Measurements from ENCODE around the gene IL6ST.
"Not testable (repeated sequence)": the region's sequence is repeated elsewhere in the genome, so short reads cannot be mapped to it uniquely, and the experiment has no call there.

DNA sequence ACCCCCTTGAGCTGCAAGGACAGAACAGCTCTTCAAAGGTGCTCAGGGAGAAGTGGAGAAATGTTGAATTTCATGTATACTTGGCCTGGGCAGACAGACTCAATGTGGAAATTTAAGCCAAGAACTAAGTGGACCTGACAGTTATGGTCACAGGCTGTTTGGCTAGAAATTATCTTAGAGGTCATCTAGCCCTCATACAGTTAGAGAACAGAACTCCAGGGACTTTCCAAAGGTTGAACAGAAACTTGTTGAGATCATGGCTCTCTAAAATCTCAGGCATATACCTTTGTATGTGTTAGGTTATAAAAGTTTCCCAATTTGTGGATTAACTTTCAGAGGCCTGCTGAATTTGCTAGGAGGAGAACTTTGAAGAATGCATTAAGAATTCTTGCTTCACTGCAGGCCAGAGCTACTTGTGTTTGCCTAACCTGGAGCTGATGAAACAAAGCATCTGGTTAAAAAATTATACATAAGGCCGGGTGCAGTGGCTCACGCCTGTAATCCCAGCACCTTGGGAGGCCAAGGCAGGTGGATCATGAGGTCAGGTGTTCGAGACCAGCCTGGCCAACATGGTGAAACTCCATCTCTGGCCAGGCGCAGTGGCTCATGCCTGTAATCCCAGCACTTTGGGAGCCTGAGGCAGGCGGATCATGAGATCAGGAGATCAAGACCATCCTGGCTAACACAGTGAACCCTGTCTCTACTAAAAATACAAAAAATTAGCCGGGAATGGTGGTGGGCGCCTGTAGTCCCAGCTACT, 35.3 kb upstream of the IL6ST start:
- TF ChIP-seq, protein P1, sequence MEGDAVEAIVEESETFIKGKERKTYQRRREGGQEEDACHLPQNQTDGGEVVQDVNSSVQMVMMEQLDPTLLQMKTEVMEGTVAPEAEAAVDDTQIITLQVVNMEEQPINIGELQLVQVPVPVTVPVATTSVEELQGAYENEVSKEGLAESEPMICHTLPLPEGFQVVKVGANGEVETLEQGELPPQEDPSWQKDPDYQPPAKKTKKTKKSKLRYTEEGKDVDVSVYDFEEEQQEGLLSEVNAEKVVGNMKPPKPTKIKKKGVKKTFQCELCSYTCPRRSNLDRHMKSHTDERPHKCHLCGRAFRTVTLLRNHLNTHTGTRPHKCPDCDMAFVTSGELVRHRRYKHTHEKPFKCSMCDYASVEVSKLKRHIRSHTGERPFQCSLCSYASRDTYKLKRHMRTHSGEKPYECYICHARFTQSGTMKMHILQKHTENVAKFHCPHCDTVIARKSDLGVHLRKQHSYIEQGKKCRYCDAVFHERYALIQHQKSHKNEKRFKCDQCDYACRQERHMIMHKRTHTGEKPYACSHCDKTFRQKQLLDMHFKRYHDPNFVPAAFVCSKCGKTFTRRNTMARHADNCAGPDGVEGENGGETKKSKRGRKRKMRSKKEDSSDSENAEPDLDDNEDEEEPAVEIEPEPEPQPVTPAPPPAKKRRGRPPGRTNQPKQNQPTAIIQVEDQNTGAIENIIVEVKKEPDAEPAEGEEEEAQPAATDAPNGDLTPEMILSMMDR (IDR thresholded peaks at IDR 0.05): not testable (repeated sequence)
- peak; percentile 45 for TF ChIP-seq POLR2AphosphoS5 (IDR thresholded peaks at IDR 0.05)

Data from prostate gland (tissue), 2 donors.